HG03060 (cell line): ENCODE results near the gene MMP11.

ENCODE experiments used
- ATAC-seq: cut with Tn5 transposase; IDR thresholded peaks from one replicate; pipeline ENCODE4 v1.9.1; 2021; ENCODE audit warnings: low read depth, moderate number of reproducible peaks; ENCODE audit not compliant: unreplicated experiment

Gene MMP11

GRCh38 chr22:23779731-23780130 lies 7.1 kb downstream of the MMP11 start:
- no peak for ATAC-seq

- no peak for ATAC-seq
Measured at GRCh38 chr22:23780146-23780748, 7.6 kb downstream of the MMP11 start.

GRCh38 chr22:23781065-23781464 lies 8.4 kb downstream of the MMP11 start:
- ATAC-seq, result no peak

- no peak for ATAC-seq
Measured at GRCh38 chr22:23781511-23782183, 9.0 kb downstream of the MMP11 start.

GRCh38 chr22:23782252-23782651 lies 9.6 kb downstream of the MMP11 start:
- no peak for ATAC-seq

GRCh38 chr22:23782703-23783102 lies 10.1 kb downstream of the MMP11 start:
- ATAC-seq, result no peak

GRCh38 chr22:23783265-23784150 lies 10.9 kb downstream of the MMP11 start:
- no peak for ATAC-seq

- no peak for ATAC-seq
Measured at GRCh38 chr22:23784215-23784732, 11.6 kb downstream of the MMP11 start.

GRCh38 chr22:23786261-23786710 lies 13.6 kb downstream of the MMP11 start:
- ATAC-seq, result no peak

- ATAC-seq, result peak; percentile 44
Measured at GRCh38 chr22:23786752-23787599, 14.3 kb downstream of the MMP11 start, which contains the start of gene SMARCB1. SMARCB1 (plus strand) TSS chr22:23786966; CDS start chr22:23787170, 204 bp downstream.

GRCh38 chr22:23787600-23787896 lies 14.9 kb downstream of the MMP11 start:
- no peak for ATAC-seq

GRCh38 chr22:23787910-23788309 lies 15.3 kb downstream of the MMP11 start:
- ATAC-seq, result no peak

GRCh38 chr22:23789121-23789520 lies 16.5 kb downstream of the MMP11 start:
- no peak for ATAC-seq

- ATAC-seq, result no peak
Measured at GRCh38 chr22:23789638-23790037, 17.0 kb downstream of the MMP11 start.

- no peak for ATAC-seq
Measured at GRCh38 chr22:23790819-23791737, 18.4 kb downstream of the MMP11 start.

GRCh38 chr22:23791738-23792645 lies 19.3 kb downstream of the MMP11 start:
- ATAC-seq, result no peak

GRCh38 chr22:23793326-23793725 lies 20.7 kb downstream of the MMP11 start:
- ATAC-seq, result no peak

- ATAC-seq, result no peak
Measured at GRCh38 chr22:23796461-23796860, 23.8 kb downstream of the MMP11 start.
